A549 (cell line): ENCODE results near the gene CPTP. TPM values are rescaled to one million over a fixed set of nuclear protein-coding genes. Genes with fewer than 3 reads are reported as not detected.
A peak's percentile ranks its signal among the peaks of the same experiment; 100 is the strongest.

Experiments
- ATAC-seq, 2 experiments: fragments of 200-7000 bp in 1 of 2; fragments of >200 bp in 1 of 2; cut with Nextera tagmentation in 1 of 2; cut with Tn5 transposase in 1 of 2; 3 replicates each; pipeline versions ENCODE4 v1.8.0 to v1.9.1; 2018 to 2020; ENCODE audit warnings: mild to moderate bottlenecking in 1 of 2, moderate library complexity in 1 of 2
- CTCF ChIA-PET: fragments of 300-600 bp; sonication (Branson Sonifier 250); formaldehyde crosslinking; extraction: SDS; loops from one replicate; lab custom pipeline; 2021; ENCODE audit warnings: antibody characterized with exemption, inconsistent platforms; lab: Yijun Ruan, JAX
- POLR2A ChIA-PET: fragments of 350-600 bp; formaldehyde crosslinking; extraction: SDS; loops from one replicate; lab custom pipeline; 2021; ENCODE audit warnings: antibody characterized with exemption, inconsistent platforms; lab: Yijun Ruan, JAX
- DNase-seq, 2 experiments: peaks; one replicate each; pipeline versions ENCODE4 v3.0.0 to v3.0.0-alpha.2; 2011 to 2016; ENCODE audit warnings: low read depth in 1 of 2, low spot score in 1 of 2
- FAIRE-seq: peaks from 2 replicates; lab custom pipeline; 2011; peaks lifted over from hg19 to GRCh38; lab: Jason Lieb, UNC
- H3K27ac ChIP-seq, 2 experiments: fragments of >200 bp; sonication (Bioruptor Twin); formaldehyde crosslinking; 3 replicates each; pipeline ENCODE4 v1.5.1; 2016 to 2017
- H3K4me1 ChIP-seq: fragments of >200 bp; sonication (Bioruptor Twin); formaldehyde crosslinking; 3 replicates; pipeline ENCODE4 v1.6.1; 2016
- H3K4me2 ChIP-seq: fragments of >200 bp; sonication (Bioruptor Twin); formaldehyde crosslinking; 3 replicates; pipeline ENCODE4 v1.6.1; 2016
- H3K4me3 ChIP-seq: fragments of >200 bp; sonication (Bioruptor Twin); formaldehyde crosslinking; 3 replicates; pipeline ENCODE4 v1.5.1; 2016
- H3K9me3 ChIP-seq: fragments of >200 bp; sonication (Bioruptor Twin); formaldehyde crosslinking; 3 replicates; pipeline ENCODE4 v1.6.1; 2016
- CHD2 ChIP-seq: fragments of 150-350 bp; IDR thresholded peaks from 2 replicates; pipeline ENCODE4 v1.6.1; 2014; ENCODE audit warnings: low read length; ENCODE audit not compliant: partially characterized antibody
- EHF ChIP-seq: fragments of 250-450 bp; sonication (Bioruptor Pico); IDR thresholded peaks from 2 replicates; pipeline ENCODE4 v1.5.0; 2020; ENCODE audit warnings: mild to moderate bottlenecking
- FOSB ChIP-seq: fragments of 250-450 bp; sonication (Bioruptor Pico); IDR thresholded peaks from 2 replicates; pipeline ENCODE4 v1.5.0; 2020; ENCODE audit warnings: mild to moderate bottlenecking, moderate library complexity
- GATA3 ChIP-seq: IDR thresholded peaks from 2 replicates; pipeline ENCODE4 v1.6.1; 2012; ENCODE audit warnings: borderline replicate concordance
- HDAC2 ChIP-seq: fragments of 200-600 bp; sonication (generic); IDR thresholded peaks from 2 replicates; pipeline ENCODE4 v1.6.1; 2016
- HES2 ChIP-seq: fragments of >200 bp; sonication (Bioruptor Twin); formaldehyde crosslinking; IDR thresholded peaks from 2 replicates; pipeline ENCODE4 v1.6.1; 2016
- HMGXB4 ChIP-seq: fragments of 250-450 bp; sonication (Bioruptor Pico); IDR thresholded peaks from 2 replicates; pipeline ENCODE4 v1.5.0; 2021; ENCODE audit warnings: mild to moderate bottlenecking, moderate library complexity, borderline replicate concordance
- JUNB ChIP-seq: fragments of >200 bp; sonication (Bioruptor Twin); formaldehyde crosslinking; IDR thresholded peaks from 2 replicates; pipeline ENCODE4 v1.6.1; 2016
- MYC ChIP-seq: IDR thresholded peaks from 2 replicates; pipeline ENCODE4 v1.6.1; 2012; ENCODE audit warnings: mild to moderate bottlenecking, inconsistent platforms, low read length, improper control_type of control experiment, borderline replicate concordance
- NR3C1 ChIP-seq: fragments of >200 bp; sonication (Bioruptor Twin); formaldehyde crosslinking; IDR thresholded peaks from 3 replicates; pipeline ENCODE4 v1.6.1; 2017
- RARB ChIP-seq: fragments of 250-450 bp; sonication (Bioruptor Pico); IDR thresholded peaks from 2 replicates; pipeline ENCODE4 v1.8.0; 2021; ENCODE audit warnings: mild to moderate bottlenecking, moderate library complexity
- ZC3H11A ChIP-seq: fragments of 450-650 bp; IDR thresholded peaks from 2 replicates; pipeline ENCODE4 v1.6.1; 2014; ENCODE audit warnings: antibody characterized with exemption, mild to moderate bottlenecking
- ZFP36 ChIP-seq: fragments of 450-650 bp; IDR thresholded peaks from 2 replicates; pipeline ENCODE4 v1.6.1; 2014; ENCODE audit warnings: borderline replicate concordance; ENCODE audit not compliant: partially characterized antibody
- WGBS: methylation state at CpG from one replicate; pipeline ENCODE4 v1.1.6; 2017; ENCODE audit errors: missing lambda C conversion rate; 5-methylcytosine and 5-hydroxymethylcytosine counted together
- polyA plus RNA-seq, 4 experiments: library from polyadenylated mRNA; depleted of rRNA in 3 of 4; stranded (reverse); fragments of >200 nt; fragmentation: RNase III in 1 of 4; extraction: RNeasy Plus Mini Kit Qiagen cat#74134 plus additional on column Dnase treatment in 1 of 4; gene quantifications; 2 replicates in 3 of 4; 3 replicates in 1 of 4; pipeline ENCODE4 v1.2.3, GENCODE V29; 2011 to 2017

CPTP gene
- polyA plus RNA-seq, 2 of the 4 experiments (the other 2 are of a cell fraction) = 4.3 to 11.9 TPM

GRCh38 chr1:1345384-1345783 is 20.8 kb downstream of the CPTP start:
- Histone ChIP-seq H3K9me3 (no peaks in the 10 kb centered on the region), H3K4me2 (peak overlapping the region; percentile 97), H3K27ac (peak overlapping the region; percentile 99 to 100), H3K4me1 (peaks cover 45% of the 10 kb centered on the region), H3K4me3 (peak overlapping the region; percentile 28)
- FAIRE-seq (no peak), DNase-seq (no peak), ATAC-seq (peak; percentile 8 to 31; a peak in 5 of 6 replicates)
- WGBS = 0% methylated on average over 1 of the region's 16 CpGs
- ChIA-PET POLR2A (interaction anchor here (1.0 kb wide), 1 partner anchor 9 kb away, joined by 3 read pairs; no protein-coding TSS in a partner anchor), CTCF (interaction anchor here (0.6 to 7.2 kb wide), 10 partner anchors 10 to 69 kb away, joined by 3 to 73 read pairs (median 6); partner anchors contain the start of gene TAS1R3)
- TF ChIP-seq GATA3 (no peak), HMGXB4 (CRISPR knock-in tag) (no peak), MYC (no peak), ZC3H11A (no peak), ZFP36 (no peak), FOSB (CRISPR knock-in tag) (no peak), RARB (CRISPR knock-in tag) (no peak), NR3C1 (no peak), HES2 (no peak), HDAC2 (no peak), JUNB (no peak)

GRCh38 chr1:1345860-1346500 is 21.4 kb downstream of the CPTP start:
- Histone ChIP-seq H3K9me3 (no peaks in the 10 kb centered on the region), H3K4me2 (peak overlapping the region; percentile 97), H3K4me3 (peak overlapping the region; percentile 87; the same call in 1 of the 3 replicates), H3K4me1 (peaks cover 45% of the 10 kb centered on the region), H3K27ac (peak overlapping the region; percentile 99 to 100)
- DNase-seq (no peak), FAIRE-seq (no peak), ATAC-seq (no peak)
- no peak for TF ChIP-seq EHF (CRISPR knock-in tag)
- no peak for TF ChIP-seq JUNB
- POLR2A ChIA-PET = no interaction called here
- CTCF ChIA-PET = interaction anchor here (1.4 to 7.2 kb wide), 7 partner anchors 11 to 39 kb away, joined by 3 to 73 read pairs (median 8); partner anchors contain the start of gene TAS1R3
- WGBS = 33% methylated on average over 2 of the region's 12 CpGs

GRCh38 chr1:1346501-1346890 is 21.9 kb downstream of the CPTP start:
- H3K27ac ChIP-seq = peak overlapping the region; percentile 99 to 100
- ATAC-seq (no peak), FAIRE-seq (no peak), DNase-seq (no peak)
- H3K4me3 ChIP-seq = peak overlapping the region; percentile 87; the same call in 1 of the 3 replicates
- POLR2A ChIA-PET = no interaction called here
- no peaks in the 10 kb centered on the region for H3K9me3 ChIP-seq
- TF ChIP-seq HMGXB4 (CRISPR knock-in tag) (no peak), CHD2 (no peak)
- H3K4me2 ChIP-seq = peak overlapping the region; percentile 97
- peaks cover 45% of the 10 kb centered on the region for H3K4me1 ChIP-seq
- 78% methylated on average over 6 of the region's 10 CpGs for WGBS
- CTCF ChIA-PET = interaction anchor here (1.1 to 7.2 kb wide), 6 partner anchors 11 to 41 kb away, joined by 3 to 73 read pairs (median 6); no protein-coding TSS in a partner anchor
